CD14-positive monocyte (primary cell): Measurements from ENCODE around the gene ANTKMT. TPM values are rescaled to one million over a fixed set of nuclear protein-coding genes. Genes with fewer than 3 reads are reported as not detected.
A peak's percentile ranks its signal among the peaks of the same experiment; 100 is the strongest.
"Not testable (repeated sequence)": the region's sequence is repeated elsewhere in the genome, so short reads cannot be mapped to it uniquely, and the experiment has no call there.

ENCODE experiments used
- DNase-seq, 3 donors: peaks; one replicate each; pipeline ENCODE4 v3.0.0-alpha.2; 2011 to 2022
- H2AFZ ChIP-seq: 2 replicates; pipeline ENCODE4 v1.6.0; 2012; ENCODE audit warnings: mild to moderate bottlenecking, low read depth, low read length, inconsistent platforms; ENCODE audit not compliant: insufficient read depth, poor library complexity, severe bottlenecking
- H3K27ac ChIP-seq, 2 donors: 1 replicate in 1 of 2; 2 replicates in 1 of 2; pipeline ENCODE4 v1.5.1; 2012 to 2013; ENCODE audit warnings: low read length in 2 of 2, control low read depth in 1 of 2, inconsistent platforms in 1 of 2, low read depth in 1 of 2, mild to moderate bottlenecking in 1 of 2
- H3K27me3 ChIP-seq, 2 donors: one replicate each; pipeline versions ENCODE4 v1.6.0 to v1.6.1; 2011 to 2013; ENCODE audit warnings: low read length in 2 of 2; ENCODE audit not compliant: control insufficient read depth in 2 of 2, insufficient read depth in 2 of 2
- H3K36me3 ChIP-seq, 2 donors: replicated peaks in 1 of 2; 1 replicate in 1 of 2; 2 replicates in 1 of 2; pipeline versions ENCODE4 v1.5.1 to v1.6.1; 2012 to 2013; ENCODE audit warnings: low read length in 2 of 2, control low read depth in 1 of 2, inconsistent platforms in 1 of 2, mild to moderate bottlenecking in 1 of 2; ENCODE audit not compliant: insufficient read depth in 2 of 2, control insufficient read depth in 1 of 2
- H3K4me1 ChIP-seq, 2 donors: 1 replicate in 1 of 2; 2 replicates in 1 of 2; pipeline versions ENCODE4 v1.5.1 to v1.6.1; 2012 to 2013; ENCODE audit warnings: low read length in 2 of 2, control low read depth in 1 of 2, inconsistent platforms in 1 of 2, mild to moderate bottlenecking in 1 of 2, moderate library complexity in 1 of 2; ENCODE audit not compliant: insufficient read depth in 2 of 2, control insufficient read depth in 1 of 2
- H3K4me2 ChIP-seq: replicated peaks from 2 replicates; pipeline ENCODE3; 2012; ENCODE audit warnings: low read length, moderate library complexity, mild to moderate bottlenecking; ENCODE audit not compliant: poor library complexity, severe bottlenecking; ENCODE audit errors: extremely low read depth
- H3K4me3 ChIP-seq, 3 experiments: fragments of 200-600 bp in 1 of 3; sonication (generic) in 1 of 3; replicated peaks in 1 of 3; 1 replicate in 2 of 3; 2 replicates in 1 of 3; pipeline ENCODE4 v1.5.1; 2011 to 2013; ENCODE audit warnings: low read length in 3 of 3, mild to moderate bottlenecking in 3 of 3, control low read depth in 2 of 3, low read depth in 2 of 3, inconsistent platforms in 1 of 3, moderate library complexity in 1 of 3
- H3K79me2 ChIP-seq: 2 replicates; pipeline ENCODE4 v1.6.0; 2012; ENCODE audit warnings: mild to moderate bottlenecking, control low read depth, inconsistent platforms, low read length, moderate library complexity; ENCODE audit not compliant: insufficient read depth
- H3K9ac ChIP-seq: 2 replicates; pipeline ENCODE4 v1.6.0; 2017; ENCODE audit warnings: low read length, mild to moderate bottlenecking; ENCODE audit not compliant: insufficient read depth, poor library complexity, severe bottlenecking
- H3K9me3 ChIP-seq, 2 donors: replicated peaks in 1 of 2; 1 replicate in 1 of 2; 2 replicates in 1 of 2; pipeline versions ENCODE4 v1.5.1 to v1.6.1; 2012 to 2013; ENCODE audit warnings: low read length in 2 of 2, control low read depth in 1 of 2; ENCODE audit not compliant: control insufficient read depth in 1 of 2, insufficient read depth in 1 of 2
- H4K20me1 ChIP-seq: 2 replicates; pipeline ENCODE4 v1.6.0; 2012; ENCODE audit warnings: mild to moderate bottlenecking, low read length, control low read depth, moderate library complexity; ENCODE audit not compliant: insufficient read depth
- H3K27ac Mint-ChIP-seq, 7 donors: one replicate each; pipeline ENCODE4 v1.8.0; 2020; ENCODE audit warnings: mild to moderate bottlenecking in 7 of 7, mixed read lengths in 7 of 7, moderate library complexity in 6 of 7, inconsistent platforms in 2 of 7
- H3K27me3 Mint-ChIP-seq, 3 donors: one replicate each; pipeline ENCODE4 v1.8.0; 2021 to 2022; ENCODE audit warnings: low read depth in 3 of 3, mild to moderate bottlenecking in 3 of 3, mixed read lengths in 3 of 3, moderate library complexity in 3 of 3, inconsistent platforms in 1 of 3
- H3K36me3 Mint-ChIP-seq, 2 donors: one replicate each; pipeline ENCODE4 v1.8.0; 2020; ENCODE audit warnings: mixed read lengths in 2 of 2, inconsistent platforms in 1 of 2, mild to moderate bottlenecking in 1 of 2
- H3K4me1 Mint-ChIP-seq: one replicate; pipeline ENCODE4 v1.8.0; 2020; ENCODE audit warnings: mild to moderate bottlenecking, mixed read lengths
- H3K4me3 Mint-ChIP-seq, 2 donors: one replicate each; pipeline ENCODE4 v1.8.0; 2020; ENCODE audit warnings: mild to moderate bottlenecking in 2 of 2, mixed read lengths in 2 of 2, moderate library complexity in 1 of 2
- H3K9me3 Mint-ChIP-seq, 7 donors: one replicate each; pipeline ENCODE4 v1.8.0; 2020 to 2022; ENCODE audit warnings: mixed read lengths in 7 of 7, mild to moderate bottlenecking in 6 of 7, moderate library complexity in 6 of 7, inconsistent platforms in 2 of 7
- CTCF ChIP-seq: fragments of 200-600 bp; IDR thresholded peaks from one replicate; pipeline ENCODE4 v1.8.0; 2022; ENCODE audit warnings: antibody characterized with exemption, mild to moderate bottlenecking
- WGBS: methylation state at CpG from one replicate; pipeline ENCODE4 v1.1.5; 2013; ENCODE audit warnings: missing lambda C conversion rate; ENCODE audit not compliant: insufficient coverage; 5-methylcytosine and 5-hydroxymethylcytosine counted together
- intact Hi-C, 2 donors: fragments of 100-400 bp; cut with micrococcal nuclease; formaldehyde crosslinking; loops; one replicate each; pipeline versions ENCODE4 v1.15.0 to v1.15.1; 2023
- polyA plus RNA-seq, 3 donors: library from polyadenylated mRNA; depleted of rRNA in 1 of 3; unstranded in 2 of 3; stranded (reverse) in 1 of 3; fragments of 300-500 nt in 2 of 3; fragments of >200 nt in 1 of 3; fragmentation: Illumina TruSeq in 2 of 3; gene quantifications; 1 replicate in 2 of 3; 2 replicates in 1 of 3; pipeline ENCODE4 v1.2.3, GENCODE V29; 2012 to 2021

The ANTKMT gene
- polyA plus RNA-seq, 3 donors, result 21.5 to 56.3 (median 34.4) TPM

- Histone ChIP-seq H4K20me1 (peaks cover 17% of the 10 kb centered on the region), H3K4me2 (no peak overlapping the region), H3K27ac (no peak overlapping the region), H3K9ac (no peak overlapping the region), H3K36me3 (peaks cover 8 to 12% of the 10 kb centered on the region in 2 donors), H3K4me3 (no peak overlapping the region), H3K9me3 (peaks cover 0 to under 1% of the 10 kb centered on the region in 2 donors), H3K79me2 (peaks cover 11% of the 10 kb centered on the region), H3K4me1 (peaks cover 37 to 53% of the 10 kb centered on the region in 2 donors), H3K27me3 (peaks cover 3 to 16% of the 10 kb centered on the region in 2 donors), H2AFZ (no peak overlapping the region)
- intact Hi-C loops, result no loop called here
- no peak for TF ChIP-seq CTCF
- Mint-ChIP-seq H3K9me3 (peaks cover 0 to 10% (median 2%) of the 10 kb centered on the region in 7 donors), H3K36me3 (peaks cover 20 to 28% of the 10 kb centered on the region in 2 donors), H3K27me3 (peaks cover 15 to 18% (median 16%) of the 10 kb centered on the region in 3 donors), H3K4me3 (no peak overlapping the region), H3K27ac (no peak overlapping the region), H3K4me1 (peaks cover 25% of the 10 kb centered on the region)
- DNase-seq, result no peak
- 92% methylated on average over 19 of the region's 19 CpGs for WGBS
Observed at GRCh38 chr16:687499-687898, 33.4 kb upstream of the ANTKMT start.

- intact Hi-C loops, result no loop called here
- peaks cover 4% of the 10 kb centered on the region for H4K20me1 ChIP-seq
- H3K4me3 ChIP-seq, result peak overlapping the region; percentile 77 to 92 (median 87)
- peaks cover 15 to 29% of the 10 kb centered on the region in 2 donors for H3K27me3 ChIP-seq
- peak overlapping the region; percentile 86 for H2AFZ ChIP-seq
- peaks cover 16% of the 10 kb centered on the region for H3K4me1 Mint-ChIP-seq
- WGBS, result 89% methylated on average over 24 of the region's 26 CpGs
- H3K9me3 ChIP-seq, result peaks cover 0 to 4% of the 10 kb centered on the region in 2 donors
- peak overlapping the region in 6 of 7 donors; percentile 74 to 93 (median 85) for H3K27ac Mint-ChIP-seq
- peaks cover 31 to 36% (median 32%) of the 10 kb centered on the region in 3 donors for H3K27me3 Mint-ChIP-seq
- peak overlapping the region; percentile 70 to 80 for H3K27ac ChIP-seq
- peaks cover 26 to 43% of the 10 kb centered on the region in 2 donors for H3K4me1 ChIP-seq
- peak overlapping the region; percentile 87 to 94 for H3K4me3 Mint-ChIP-seq
- peak in 1 of 3 donors; percentile 32 for DNase-seq
- H3K4me2 ChIP-seq, result peak overlapping the region; percentile 95
- no peak for TF ChIP-seq CTCF
- H3K36me3 ChIP-seq, result peaks cover 0 to 11% of the 10 kb centered on the region in 2 donors
- peaks cover under 1 to 10% (median 6%) of the 10 kb centered on the region in 7 donors for H3K9me3 Mint-ChIP-seq
- peaks cover 17 to 22% of the 10 kb centered on the region in 2 donors for H3K36me3 Mint-ChIP-seq
- peak overlapping the region; percentile 75 for H3K9ac ChIP-seq
- H3K79me2 ChIP-seq, result no peaks in the 10 kb centered on the region
Observed at GRCh38 chr16:689175-689897, 31.6 kb upstream of the ANTKMT start.

GRCh38 chr16:691242-691641 is 29.7 kb upstream of the ANTKMT start:
- H3K9me3 ChIP-seq, H3K4me3 ChIP-seq, H3K27ac ChIP-seq, H3K4me2 ChIP-seq, H2AFZ ChIP-seq, H3K9ac ChIP-seq, DNase-seq, H3K79me2 ChIP-seq, intact Hi-C loops, H4K20me1 ChIP-seq: not testable (repeated sequence)
- Mint-ChIP-seq H3K36me3 (peaks cover 13 to 19% of the 10 kb centered on the region in 2 donors), H3K9me3 (peaks cover 3 to 15% (median 7%) of the 10 kb centered on the region in 7 donors), H3K27me3 (peaks cover 44 to 54% (median 49%) of the 10 kb centered on the region in 3 donors), H3K4me3 (peak overlapping the region; percentile 43 to 94), H3K4me1 (peaks cover 25% of the 10 kb centered on the region), H3K27ac (peak overlapping the region in 1 of 7 donors; percentile 70)
- Histone ChIP-seq H3K27me3 (peaks cover 20 to 47% of the 10 kb centered on the region in 2 donors), H3K36me3 (peaks cover 0 to 11% of the 10 kb centered on the region in 2 donors), H3K4me1 (peaks cover 33 to 45% of the 10 kb centered on the region in 2 donors)
- WGBS, result 92% methylated on average over 12 of the region's 16 CpGs
